ENCODE data around the gene PLEK. TPM values are rescaled to one million over a fixed set of nuclear protein-coding genes. Genes with fewer than 3 reads are reported as not detected.
A peak's percentile ranks its signal among the peaks of the same experiment; 100 is the strongest.

PLEK gene
- total RNA-seq, 1 donor: under 0.01 TPM

DNA sequence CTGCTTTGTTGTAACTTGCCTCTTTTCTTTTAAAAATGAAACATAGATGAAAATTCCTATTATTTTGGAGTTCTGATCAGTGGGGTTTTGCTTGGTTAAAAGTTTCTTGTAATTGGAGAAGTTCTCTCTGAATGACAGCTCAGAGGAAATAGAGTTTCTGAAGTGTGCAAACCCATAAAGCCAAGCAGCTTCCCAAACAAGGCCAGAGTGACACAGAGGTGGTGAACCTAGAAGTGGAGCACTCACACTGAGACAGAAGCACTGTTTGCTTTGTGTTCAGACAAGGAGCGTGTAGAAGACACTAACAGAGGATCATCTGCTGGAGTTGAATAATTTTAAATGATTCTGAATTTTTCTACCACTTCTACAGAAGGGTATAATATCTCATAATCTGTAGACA lies 52.8 kb downstream of the PLEK start:
- no peak overlapping the region for H3K4me3 ChIP-seq (ENCODE audit: low read depth, low read length)
- DNase-seq (ENCODE audit: low read depth): no peak
- TF ChIP-seq CTCF (IDR thresholded peaks at IDR 0.05; ENCODE audit: insufficient read depth, low read length): no peak

DNA sequence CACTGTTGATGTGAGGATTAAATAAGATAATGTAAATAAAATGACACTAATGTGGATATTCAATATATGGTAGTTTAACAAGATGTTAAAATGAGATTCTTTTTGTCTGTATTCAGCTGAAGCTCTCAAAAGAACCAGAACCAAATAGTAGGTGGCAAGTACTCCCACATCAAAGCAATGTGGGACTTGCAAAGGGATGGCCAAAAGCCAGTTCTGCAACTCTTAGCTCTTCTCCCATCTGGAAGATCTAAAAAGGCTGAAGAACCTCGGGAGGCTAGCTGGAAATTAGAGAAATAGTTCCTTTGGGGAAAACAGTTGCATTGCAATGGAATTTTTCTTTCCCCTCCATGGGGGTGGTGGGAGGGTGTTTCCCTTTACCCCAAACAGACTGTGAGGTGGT lies 53.3 kb downstream of the PLEK start:
- no peak overlapping the region for H3K4me3 ChIP-seq (ENCODE audit: low read depth, low read length)
- no peak for DNase-seq (ENCODE audit: low read depth)
- TF ChIP-seq CTCF (IDR thresholded peaks at IDR 0.05; ENCODE audit: insufficient read depth, low read length): no peak

DNA sequence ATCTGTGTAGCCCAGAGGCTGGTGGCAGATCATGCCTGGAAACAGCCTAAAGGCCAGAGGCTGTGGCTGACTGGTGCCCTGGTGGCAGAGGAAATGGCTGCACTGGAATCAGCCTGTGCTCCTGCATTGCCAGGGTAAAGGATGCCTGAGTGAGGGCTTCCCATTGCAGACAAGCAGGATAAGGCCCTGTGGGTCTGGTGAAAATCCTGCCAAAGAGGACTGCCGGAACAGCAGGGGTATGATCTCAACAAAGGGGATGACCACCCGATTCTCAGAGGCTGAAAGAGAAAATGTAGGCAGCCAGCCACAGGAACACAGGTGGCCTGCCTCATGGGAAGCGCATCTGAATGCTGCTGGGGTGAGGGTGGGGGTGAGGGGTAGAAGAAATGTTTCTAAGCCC lies 53.8 kb downstream of the PLEK start:
- no peak for DNase-seq (ENCODE audit: low read depth)
- TF ChIP-seq CTCF (IDR thresholded peaks at IDR 0.05; ENCODE audit: insufficient read depth, low read length): no peak
- H3K4me3 ChIP-seq (ENCODE audit: low read depth, low read length): no peak overlapping the region

- peak; percentile 80 for DNase-seq (ENCODE audit: low read depth)
- H3K4me3 ChIP-seq (ENCODE audit: low read depth, low read length): no peak overlapping the region
- TF ChIP-seq CTCF (IDR thresholded peaks at IDR 0.05; ENCODE audit: insufficient read depth, low read length): no peak
Measured at GRCh38 chr2:68420254-68420910, 55.3 kb downstream of the PLEK start.

GRCh38 chr2:68423966-68424650 lies 59.0 kb downstream of the PLEK start:
- no peak overlapping the region for H3K4me3 ChIP-seq (ENCODE audit: low read depth, low read length)
- no peak for TF ChIP-seq CTCF (IDR thresholded peaks at IDR 0.05; ENCODE audit: insufficient read depth, low read length)
- no peak for DNase-seq (ENCODE audit: low read depth)

DNA sequence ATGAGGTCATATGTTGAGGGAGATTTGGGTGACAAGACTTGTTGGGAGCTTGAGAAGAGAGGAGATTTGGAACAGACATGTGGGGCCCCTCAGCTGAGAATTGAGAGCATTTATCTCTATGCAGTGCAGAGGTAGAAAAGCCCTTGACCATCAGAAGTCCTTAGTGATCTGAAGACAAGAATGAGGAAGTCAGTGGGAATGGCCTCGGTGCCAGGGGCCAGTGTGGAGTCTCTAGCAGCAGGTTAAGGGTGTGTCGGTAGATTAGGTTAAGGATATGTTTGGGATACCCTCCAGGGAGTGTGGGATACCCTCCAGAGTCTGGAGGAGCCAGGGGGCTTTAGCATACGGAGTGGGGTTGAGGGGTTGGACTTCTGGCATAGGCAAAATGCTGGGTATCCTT lies 60.4 kb downstream of the PLEK start:
- DNase-seq (ENCODE audit: low read depth): no peak
- TF ChIP-seq CTCF (IDR thresholded peaks at IDR 0.05; ENCODE audit: insufficient read depth, low read length): no peak
- H3K4me3 ChIP-seq (ENCODE audit: low read depth, low read length): no peak overlapping the region

All from fibroblast of the aortic adventitia (primary cell).